ENCODE results near the gene MGRN1.

Gene MGRN1

DNA sequence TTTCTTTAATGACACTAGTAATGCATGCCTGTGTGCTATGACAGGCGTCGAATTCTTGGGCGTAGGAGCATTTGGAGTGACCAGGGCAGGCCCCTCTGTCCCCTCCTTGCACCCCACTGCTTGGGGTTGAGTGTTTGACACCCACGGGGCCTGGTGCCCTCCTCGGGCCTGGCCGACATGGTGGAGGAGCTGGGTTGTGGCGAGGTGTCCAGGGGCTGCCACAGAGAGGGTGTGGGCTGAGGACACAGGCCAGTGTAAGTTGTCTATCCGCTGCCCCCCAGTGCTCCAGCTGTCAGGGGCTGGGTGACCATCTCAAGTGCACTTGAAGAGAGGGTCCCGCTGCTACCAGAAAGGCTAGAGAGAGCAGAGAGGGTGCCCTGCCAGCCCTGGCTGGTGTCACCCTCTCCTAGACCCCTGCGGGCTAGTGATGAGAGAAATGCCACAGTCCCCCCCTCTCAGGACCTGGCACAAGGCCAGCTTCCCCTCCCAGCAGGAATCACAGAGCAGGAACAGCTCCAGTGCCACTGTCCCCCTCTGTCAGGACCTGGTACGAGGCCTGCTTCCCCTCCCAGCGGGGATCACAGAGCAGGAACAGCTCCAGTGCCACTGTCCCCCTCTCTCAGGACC lies 30.5 kb downstream of the MGRN1 start:
- no peak for DNase-seq

DNA sequence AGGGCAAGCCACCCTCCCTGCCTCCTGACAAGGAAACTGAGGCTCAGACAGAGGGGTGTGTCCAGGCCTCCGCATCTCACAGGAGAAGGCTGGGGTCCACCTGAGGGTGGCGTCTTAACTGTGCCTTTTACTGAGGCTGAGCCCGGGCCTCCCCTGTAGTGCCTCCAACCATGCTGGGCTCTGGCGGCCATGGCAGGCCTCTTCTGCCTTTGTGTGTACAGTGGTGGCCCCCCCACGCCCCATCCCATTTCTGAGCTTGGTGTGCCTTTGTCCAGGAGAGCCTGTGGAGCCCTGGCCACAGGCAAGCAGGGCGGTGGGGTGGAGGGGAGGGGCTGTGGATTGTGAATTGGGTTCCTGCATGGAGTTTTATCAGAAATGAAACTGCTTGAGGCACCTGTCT lies 31.2 kb downstream of the MGRN1 start:
- no peak for DNase-seq

DNA sequence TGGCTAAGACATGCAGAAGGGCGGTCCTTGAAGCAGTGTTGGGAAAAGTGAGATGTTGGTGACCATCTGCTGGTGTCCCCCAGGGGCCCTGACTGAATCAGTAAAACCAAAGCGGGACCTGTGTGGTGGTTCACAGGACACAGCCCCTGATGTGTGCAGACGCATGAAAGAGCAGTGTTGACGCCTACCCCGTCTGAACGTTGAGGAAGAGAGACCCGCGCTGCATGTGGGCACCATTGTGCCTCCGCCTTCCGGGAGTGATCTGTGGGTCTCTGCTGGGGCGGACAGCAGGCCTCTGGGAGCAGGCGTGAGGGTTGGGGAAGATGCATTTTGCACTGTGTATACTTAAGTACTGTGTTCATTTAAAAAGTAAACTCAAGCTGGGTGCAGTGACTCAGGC lies 31.6 kb downstream of the MGRN1 start:
- no peak for DNase-seq

DNA sequence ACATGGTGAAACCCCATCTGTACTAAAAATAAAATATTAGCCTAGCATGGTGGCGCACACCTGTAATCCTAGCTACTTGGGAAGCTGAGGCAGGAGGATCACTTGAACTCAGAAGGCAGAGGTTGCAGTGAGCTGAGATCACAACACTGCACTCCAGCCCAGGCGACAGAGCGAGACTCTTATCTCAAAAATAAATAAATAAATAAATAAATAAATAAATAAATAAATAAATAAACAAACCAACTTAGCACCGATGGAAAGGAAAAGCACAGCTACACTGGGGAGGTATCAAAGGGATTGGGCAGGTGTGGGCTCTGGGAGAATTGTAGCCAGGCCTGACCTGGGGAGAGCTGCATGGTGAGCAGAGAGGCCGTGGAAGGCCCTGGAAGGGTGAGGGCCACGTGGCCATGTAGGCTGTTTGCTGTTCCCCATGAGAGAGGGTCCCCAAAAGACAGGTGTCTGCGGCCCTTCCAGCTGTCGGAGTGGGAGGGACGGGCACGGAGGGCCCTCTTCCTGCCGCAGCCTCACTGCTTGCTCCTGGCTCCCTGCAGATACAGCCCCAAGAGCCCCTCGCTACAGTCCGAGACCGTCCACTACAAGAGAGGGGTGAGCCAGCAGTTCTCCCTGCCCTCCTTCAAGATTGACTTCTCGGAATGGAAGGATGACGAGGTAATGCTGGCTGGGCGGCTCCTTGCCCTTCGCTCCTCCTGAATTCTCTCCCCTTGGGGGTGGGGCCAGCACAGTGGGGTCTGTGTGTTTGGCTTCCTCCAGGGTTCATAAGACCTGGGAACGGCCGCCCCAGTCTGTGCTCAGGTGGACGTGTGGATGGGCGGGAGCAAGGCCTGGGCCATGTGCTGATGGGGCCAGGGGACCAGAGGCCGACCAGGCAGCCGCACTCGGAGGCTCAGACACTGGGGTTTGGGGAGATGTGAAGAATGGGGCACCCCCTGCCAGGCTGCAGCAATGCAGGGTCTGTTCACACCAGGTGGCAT lies 32.4 kb downstream of the MGRN1 start:
- DNase-seq, result no peak

DNA sequence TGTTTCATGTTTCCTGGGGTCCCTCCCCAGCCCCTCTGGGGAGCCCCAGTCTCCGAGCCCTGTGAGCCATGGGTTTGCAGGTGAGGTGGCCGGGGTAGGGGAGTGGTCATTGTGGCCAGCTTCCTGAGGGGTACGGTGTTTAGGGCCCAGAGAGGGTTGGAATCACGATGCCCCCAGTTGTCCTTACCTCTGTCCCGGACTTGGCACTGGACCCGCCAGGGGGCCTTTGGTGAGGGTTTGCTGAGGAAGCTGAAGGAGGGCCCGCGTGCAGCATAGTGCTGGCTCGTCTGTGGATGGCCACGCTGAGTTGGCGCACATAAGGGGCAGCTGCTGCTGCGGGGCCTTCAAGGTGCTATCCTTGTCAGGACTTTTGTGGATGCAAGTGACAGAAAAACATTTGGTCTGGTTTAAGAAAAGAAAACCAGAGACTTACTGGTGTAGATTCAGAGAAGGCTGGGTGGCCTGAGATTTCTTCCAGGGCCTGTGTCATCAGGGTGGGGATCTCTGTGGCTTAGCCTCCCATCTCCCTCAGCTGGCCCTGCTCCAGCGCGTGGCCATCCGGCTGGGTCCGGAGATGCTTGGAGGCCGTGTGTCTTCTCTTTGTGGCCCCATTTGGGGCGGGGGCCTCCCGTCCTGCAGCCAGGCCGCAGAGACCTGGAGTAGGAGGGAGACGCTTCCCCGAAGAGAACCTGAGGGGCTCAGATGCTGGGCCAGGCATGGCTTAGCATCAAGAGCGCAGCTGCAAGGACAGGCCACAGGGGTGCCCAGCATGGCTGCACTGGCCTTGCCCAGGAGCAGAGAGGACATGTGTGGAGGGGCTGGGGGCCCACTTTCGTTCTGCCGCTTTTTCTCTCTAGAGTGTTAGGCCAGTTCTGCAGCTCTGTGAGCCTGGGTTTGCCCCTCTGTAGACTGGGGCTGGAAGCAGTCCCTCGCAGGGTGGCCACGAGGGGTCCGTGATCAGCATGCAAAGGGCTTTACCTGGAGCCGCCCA lies 35.0 kb downstream of the MGRN1 start:
- no peak for DNase-seq

DNA sequence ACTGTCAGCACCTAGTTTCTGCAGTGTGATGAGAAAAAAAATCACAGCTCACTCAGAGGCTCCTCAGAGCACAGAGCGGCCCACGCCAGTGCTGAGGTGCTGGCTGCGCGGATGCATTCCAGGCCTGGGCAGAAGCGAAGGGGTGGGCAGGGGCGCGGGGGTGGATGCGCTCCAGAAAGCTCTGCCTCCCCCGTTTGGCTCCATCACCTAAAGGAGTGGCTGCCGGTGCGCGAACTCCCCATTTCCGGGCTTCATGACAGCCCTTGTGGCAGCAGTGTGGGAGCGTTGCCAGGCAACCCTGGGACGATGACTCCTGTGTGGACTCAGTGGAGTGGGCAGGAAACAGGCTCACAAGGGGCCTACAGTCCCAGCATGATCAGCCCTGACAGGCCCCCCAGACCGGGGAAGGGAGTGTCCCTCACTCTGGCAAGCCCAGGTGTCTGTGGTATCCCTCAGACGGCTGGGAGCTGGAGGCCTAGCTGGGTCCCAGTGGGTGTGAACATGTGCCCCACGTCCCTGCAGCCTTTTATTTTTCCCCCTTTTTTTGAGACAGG lies 35.9 kb downstream of the MGRN1 start:
- no peak for DNase-seq

DNA sequence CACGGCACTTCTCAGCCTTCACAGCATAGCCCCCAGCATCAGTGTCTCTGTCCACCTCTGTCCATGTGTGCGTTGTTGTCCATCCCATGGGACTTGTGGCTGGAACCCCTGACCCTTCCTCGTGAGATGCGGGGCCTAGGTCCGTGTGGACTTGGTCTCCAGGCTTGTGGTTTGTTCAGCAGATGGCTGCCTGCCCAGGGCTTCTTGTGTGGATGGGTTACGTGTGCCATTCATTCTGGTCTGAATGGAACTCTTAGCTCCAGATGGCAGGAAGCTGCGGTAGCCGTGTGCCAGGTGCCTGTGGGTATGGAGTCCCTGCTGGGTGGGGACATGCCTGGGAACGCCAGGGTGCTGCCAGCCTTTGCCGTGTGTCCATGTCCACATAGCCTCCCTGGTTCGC lies 37.0 kb downstream of the MGRN1 start:
- DNase-seq, result no peak

DNA sequence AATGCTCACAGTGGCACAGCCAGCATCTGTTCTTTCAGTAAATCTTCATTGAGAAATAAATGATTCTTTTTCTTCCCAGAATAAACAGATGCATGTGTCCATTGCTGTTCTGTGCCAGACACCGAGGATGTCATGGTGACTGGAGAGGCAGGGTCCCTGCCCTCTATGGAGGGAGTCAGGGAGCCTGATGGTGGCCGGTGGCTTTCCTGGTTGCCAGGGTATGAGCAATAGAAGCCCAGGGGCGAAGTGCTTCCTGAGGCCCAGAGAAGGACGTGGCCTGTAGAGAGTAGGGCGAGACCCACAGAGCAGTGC lies 38.8 kb downstream of the MGRN1 start:
- no peak for DNase-seq

DNA sequence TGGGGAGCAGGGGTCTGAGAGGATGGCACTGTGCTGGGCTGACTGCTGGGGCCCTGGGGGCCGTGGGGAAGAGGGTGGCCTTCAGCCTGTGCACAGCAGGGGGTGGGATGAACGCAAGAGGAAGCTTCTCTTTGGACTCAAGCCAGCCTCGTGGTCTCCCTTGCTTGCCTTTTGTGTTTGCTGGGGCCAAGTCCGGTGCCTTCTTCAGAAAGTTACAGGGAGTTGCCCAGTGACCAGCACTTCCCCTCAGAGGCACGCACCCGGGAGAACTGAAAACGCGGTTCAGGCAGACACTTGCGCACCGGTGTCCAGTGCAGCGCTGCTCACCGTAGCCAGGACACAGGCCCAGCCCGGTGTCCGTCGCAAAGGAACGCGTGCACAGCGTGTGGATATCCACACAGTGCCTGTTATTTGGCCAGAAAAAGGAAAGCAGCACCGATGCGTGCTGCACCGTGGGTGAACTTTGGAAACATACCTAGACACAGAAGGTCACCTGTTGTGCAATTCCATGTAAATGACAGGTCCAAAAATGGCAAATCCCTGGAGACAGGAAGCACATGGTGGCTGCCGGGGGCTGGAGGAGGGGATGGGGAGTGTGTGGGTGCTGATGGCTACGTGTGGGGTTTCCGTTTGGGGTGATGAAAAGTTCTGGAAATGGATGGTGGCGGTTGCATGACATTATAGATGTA lies 39.3 kb downstream of the MGRN1 start:
- no peak for DNase-seq

DNA sequence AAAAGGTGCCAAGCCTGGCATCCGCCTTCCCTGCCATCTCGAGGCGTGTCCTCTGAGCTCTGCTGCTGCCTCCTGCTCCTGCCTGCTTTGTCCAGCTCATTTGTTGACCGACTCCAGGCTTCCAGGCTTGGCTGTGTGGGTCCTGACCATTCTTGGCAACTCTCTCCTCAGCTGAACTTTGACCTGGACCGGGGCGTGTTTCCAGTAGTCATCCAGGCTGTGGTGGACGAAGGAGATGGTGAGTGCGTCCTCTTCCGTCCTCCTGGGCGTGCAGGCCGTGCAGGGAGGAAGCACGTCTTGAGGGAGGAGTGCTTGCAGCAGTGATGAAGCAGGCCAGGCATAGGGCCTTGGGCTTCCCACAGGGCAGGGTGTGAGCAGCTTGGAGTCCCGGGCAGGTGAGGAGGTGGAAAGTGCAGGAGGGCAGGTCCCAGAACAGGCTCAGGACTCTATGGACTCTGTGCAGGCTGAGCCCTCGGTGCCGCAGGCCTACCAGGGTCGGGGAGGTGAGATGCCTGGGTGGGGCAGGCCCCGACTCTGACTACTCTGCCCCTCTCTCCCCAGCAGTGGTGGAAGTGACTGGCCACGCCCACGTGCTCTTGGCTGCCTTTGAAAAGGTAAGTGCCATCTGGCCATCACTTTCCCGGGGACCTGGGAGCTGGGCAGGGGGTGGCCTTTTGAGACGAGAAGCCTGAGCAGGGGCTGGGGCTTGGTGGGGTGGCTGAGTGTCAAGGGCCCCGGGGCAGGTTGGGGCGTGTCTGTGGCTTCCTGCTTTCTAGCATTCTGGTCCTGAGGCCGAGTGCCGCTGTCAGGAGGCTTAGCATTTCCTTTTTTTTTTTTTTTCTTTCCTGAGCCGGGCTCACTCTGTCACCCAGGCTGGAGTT lies 40.2 kb downstream of the MGRN1 start:
- DNase-seq, result no peak

DNA sequence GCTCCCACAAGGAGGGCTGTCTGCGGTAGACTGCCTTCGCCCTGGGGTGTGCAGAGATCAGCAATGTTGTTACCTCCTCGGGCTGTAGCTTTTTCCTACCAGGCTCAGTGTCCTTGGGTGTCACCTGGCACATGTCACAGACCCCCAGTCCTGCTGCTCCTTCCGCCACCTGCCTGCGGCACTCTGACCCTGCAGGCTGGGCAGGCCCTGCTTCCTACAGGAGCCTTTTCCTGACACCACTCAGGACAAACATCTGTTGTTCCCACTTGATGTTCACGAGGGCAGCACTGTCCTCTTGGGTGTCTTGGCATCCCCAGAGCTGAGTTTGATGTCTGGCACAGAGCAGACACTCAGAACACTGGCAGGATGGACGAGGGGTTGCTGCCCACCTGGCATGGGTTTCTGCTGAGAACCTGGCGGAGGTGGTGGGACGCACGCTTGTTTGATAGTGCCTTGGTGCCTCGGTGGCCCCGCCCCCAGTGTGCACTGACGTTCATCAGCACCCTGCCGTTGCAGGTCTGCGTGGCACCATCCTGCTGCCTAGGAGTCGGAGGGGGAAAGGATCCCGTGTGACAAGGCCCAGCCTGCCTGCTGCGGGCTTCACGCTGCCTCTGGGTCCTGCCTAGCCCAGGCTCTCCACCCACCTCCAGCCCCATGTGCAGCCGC lies 42.0 kb downstream of the MGRN1 start:
- no peak for DNase-seq

DNA sequence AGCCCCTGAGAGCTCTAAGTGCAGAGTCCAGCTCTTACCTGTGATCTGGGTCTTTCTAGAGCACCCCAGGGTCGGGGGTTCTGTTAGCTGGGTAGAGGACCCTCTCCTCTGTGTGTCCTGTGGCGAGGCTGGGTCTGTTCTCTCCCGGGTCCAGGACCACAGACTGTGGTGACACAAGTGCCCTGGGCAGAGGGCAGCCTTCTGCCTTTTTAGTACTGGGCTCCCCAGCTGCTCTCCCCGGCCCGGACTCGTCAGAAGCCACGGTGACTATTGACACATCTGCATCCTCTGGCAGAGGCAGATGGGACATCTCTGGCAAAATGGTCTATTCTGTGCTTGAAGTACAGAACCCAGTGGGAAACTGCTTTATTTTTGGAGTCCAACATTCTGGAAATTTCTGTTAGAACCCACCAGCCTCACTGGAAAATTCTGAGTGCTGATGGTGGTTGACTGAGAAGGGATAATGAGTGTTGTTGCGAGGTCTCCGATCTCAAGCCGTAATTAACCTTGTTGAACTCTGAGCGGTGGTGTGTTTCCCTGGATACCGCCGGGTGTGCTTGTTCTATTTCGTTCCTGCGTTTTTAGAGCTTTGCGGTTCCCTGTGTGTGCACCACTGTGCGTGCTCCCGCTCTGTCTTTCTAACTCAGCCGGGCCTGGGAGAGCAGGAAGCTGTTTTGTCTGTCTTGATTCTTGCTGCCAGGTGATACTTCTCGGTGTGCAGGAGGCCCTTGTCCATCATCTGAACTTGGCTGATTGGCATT lies 42.8 kb downstream of the MGRN1 start:
- DNase-seq, result no peak

DNA sequence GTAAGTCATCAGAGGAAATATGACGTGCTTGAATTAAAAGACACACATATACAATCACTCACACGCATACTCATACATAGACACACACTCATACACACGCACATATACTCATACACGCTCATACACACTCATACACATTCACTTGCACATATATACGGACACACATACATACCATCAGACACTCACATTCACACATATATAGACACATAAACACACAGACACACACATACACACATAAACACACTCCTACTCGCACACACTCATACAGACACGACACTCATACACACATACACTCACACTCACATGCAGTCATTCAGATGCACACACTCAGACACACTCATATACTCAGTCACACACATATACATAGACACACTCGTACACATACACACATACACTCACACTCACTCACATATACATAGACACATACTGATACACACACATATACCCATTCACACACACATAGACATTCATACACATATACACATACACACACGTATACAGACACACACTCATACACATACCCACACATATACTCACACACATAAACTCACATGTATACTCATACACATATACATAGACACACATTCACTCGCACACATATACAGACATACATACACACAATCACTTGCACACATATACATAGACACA lies 43.8 kb downstream of the MGRN1 start:
- no peak for DNase-seq

DNA sequence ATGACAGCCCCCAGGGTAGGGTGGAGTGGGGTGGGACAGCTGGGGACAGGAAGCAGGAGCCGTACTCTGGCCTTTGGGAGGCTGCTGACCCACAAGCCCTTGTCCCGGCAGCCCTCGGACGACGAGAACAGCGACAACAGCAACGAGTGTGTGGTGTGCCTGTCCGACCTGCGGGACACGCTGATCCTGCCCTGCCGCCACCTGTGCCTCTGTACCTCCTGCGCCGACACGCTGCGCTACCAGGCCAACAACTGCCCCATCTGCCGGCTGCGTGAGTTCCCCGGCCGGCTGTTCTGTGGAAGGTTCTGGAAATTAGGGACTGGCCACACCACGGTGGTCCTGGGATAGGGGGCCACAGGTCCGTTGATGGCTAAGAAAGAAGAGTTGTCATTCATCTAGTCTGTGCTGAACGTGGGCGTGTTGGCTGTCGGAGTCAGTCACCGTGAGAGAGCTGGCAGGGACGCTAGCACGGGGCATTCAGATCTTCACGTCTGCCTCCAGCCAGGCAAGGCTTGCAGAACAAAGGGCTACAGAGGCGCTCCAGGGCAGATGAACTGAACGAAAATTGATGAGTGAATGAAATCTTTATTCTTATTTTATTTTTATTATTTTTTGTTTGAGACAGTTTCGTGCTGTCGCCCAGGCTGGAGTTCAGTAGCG lies 48.9 kb downstream of the MGRN1 start:
- DNase-seq, result no peak

DNA sequence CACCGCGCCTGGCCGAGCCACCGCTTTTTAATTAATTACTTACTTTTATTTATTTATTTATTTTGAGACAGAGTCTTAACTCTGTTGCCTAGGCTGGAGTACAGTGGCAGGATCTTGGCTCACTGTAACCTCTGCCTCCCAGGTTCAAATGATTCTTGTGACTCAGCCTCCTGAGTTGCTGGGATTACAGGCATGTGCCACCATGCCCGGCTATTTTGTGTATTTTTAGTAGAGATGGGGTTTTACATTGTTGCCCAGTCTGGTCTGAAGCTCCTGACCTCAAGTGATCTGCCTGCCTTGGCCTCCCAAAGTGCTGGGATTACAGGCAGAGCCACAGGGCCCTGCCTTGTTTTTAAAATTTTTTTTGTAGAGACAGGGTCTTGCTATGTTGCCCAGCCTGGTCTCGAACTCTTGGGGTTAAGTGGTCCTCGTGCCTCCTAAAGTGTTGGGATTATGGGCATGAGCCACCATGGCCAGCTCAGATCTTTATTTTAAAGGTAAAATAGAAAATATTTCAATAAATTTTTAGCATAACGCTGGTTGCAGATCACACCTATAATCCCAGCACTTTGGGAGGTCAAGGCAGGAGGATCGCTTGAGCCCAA lies 50.4 kb downstream of the MGRN1 start:
- no peak for DNase-seq

DNA sequence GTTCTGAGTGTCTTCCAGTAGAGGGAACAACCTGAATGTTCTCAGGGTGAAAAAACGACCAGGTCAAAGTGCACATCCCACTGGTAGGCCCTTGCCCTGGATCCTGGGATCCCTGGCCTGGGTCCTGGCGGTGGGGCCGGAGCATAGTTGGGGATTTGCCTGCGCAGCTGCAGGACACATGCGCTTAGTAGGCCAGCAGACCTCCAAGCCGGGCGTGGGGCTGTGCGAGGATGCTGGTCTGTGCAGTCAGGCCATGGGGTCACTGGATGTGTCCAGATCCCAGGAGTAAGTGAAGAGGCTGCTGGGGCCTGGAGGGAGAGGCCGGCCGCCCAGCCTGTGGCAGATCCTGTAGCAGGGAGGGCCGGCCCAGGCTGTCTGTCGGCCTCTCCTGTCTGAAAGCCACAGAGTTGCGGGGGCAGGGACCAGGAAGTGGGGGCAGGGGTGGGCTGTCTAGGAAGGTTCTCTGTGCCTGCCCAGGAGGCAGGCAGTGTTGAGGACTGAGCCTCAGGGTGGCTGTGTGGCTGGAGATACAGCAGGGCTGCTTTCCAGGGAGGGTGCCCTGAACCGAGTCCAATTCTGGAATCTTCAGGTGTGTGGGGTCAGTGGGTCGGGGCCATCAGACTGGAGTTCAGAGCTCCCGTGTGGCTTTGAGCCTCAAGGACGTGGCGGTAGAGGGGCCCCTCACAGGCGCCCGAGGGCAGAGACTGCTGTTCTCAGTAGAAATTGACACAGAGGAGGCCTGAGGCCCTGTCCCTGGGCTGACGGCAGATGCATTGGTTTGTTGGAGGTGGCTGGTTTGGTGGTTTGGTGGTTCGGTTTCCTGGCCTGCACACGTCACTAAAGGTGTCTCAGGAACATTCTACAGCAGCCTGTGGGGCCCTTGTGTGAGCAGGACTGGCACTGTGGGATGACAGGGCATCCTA lies 51.5 kb downstream of the MGRN1 start:
- DNase-seq, result no peak

DNA sequence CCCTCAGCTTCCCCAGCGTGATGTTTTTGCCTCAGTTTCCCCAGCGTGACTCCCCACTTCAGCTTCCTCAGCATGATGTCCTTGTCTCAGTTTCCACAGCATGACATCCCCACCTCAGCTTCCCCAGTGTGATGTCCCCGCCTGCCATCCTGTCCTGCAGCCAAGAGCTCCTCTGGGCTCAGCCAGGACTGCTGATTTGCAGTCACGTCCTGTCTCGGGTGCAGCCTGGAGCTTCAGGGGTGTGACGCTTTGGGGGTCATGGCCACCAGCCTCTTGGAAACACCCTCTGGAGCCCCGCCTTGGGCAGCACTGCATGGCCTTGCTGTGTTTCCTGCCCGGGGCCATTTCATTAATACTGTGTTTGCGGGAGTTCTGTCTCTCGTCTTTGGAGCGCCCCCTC lies 52.2 kb downstream of the MGRN1 start:
- no peak for DNase-seq

All from SW 1271 (cell line).